Fibroblast of mammary gland (primary cell): ENCODE data around the gene SLC25A21.

Experiments used
- DNase-seq: peaks from one replicate; pipeline ENCODE4 v3.0.0-alpha.2; 2010; ENCODE audit warnings: low read depth
- H3K4me3 ChIP-seq: 2 replicates; pipeline ENCODE4 v1.5.1; 2011; ENCODE audit warnings: low read depth, mild to moderate bottlenecking, low read length, moderate library complexity; ENCODE audit not compliant: control insufficient read depth
- CTCF ChIP-seq: conservative IDR thresholded peaks from 2 replicates; pipeline ENCODE4 v1.5.1; 2011; ENCODE audit warnings: low read depth, low read length, inconsistent platforms; ENCODE audit not compliant: control insufficient read depth, insufficient read depth

Gene SLC25A21

GRCh38 chr14:36998686-36999085 lies 173.7 kb downstream of the SLC25A21 start:
- peak; percentile 41 for DNase-seq
- H3K4me3 ChIP-seq: no peak overlapping the region
- TF ChIP-seq CTCF: no peak

GRCh38 chr14:36997843-36998242 lies 174.6 kb downstream of the SLC25A21 start:
- no peak for TF ChIP-seq CTCF
- peak; percentile 60 for DNase-seq
- no peak overlapping the region for H3K4me3 ChIP-seq

DNA sequence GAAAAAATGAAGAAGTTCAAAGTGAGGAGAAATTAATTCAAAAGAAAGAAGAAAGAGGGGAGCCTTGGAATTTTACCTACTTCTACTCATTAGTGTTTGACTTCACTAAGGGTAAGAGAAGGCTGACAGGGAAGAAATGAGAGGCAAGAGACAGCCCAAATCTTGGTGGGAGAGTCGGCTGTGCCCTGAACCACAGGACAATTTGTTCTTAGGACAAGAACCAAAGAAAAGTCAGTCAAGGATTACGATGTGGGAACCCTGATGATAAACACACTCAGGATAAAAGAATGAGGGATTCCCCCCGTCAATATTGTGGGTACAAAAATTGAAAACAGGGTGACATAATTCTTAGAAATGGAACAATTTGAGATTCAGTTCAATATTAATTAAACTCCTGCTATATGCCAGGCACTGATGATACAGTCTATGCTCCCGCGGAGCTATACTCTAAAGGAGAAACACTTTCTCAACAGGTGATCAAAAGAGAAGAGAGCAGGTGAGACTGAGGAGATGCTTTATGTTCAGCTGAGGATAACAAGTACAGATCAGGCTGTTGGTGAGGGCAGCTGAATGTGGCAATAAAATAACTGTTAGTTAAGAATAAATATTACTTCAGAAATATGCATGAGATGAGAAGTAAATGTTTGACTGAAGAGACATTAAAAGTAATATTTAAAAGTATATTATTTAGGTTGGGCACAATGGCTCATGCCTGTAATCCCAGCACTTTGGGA lies 175.4 kb downstream of the SLC25A21 start:
- TF ChIP-seq CTCF: no peak
- H3K4me3 ChIP-seq: no peak overlapping the region
- peak; percentile 28 for DNase-seq

- TF ChIP-seq CTCF: no peak
- DNase-seq: peak; percentile 76
- H3K4me3 ChIP-seq: no peak overlapping the region
Observed at GRCh38 chr14:36996133-36996856, 176.1 kb downstream of the SLC25A21 start.

GRCh38 chr14:36989806-36990205 lies 182.6 kb downstream of the SLC25A21 start:
- TF ChIP-seq CTCF: no peak
- no peak for DNase-seq

DNA sequence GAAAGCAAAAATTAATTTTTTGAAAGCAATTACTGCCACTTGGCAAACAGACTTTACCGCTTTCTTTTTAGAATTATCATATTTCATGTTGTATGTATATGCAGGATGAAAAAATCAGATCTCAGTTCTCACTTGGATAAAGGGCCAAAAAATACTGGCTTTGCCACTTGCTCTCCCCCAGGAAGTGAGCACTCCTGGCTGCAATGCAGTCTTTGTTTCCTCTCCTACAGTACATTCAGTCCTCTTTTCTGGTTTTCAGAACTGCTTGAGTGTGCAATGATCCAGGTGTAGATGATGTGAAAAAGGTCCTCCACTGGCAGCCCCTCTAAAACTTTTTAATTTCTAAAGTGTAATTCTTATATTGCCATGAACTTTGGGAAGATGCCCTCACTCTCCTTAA lies 183.4 kb downstream of the SLC25A21 start:
- peak; percentile 9 for DNase-seq
- no peak for TF ChIP-seq CTCF
- no peak overlapping the region for H3K4me3 ChIP-seq

More at GRCh38 chr14:36989806-36990205, 182.6 kb downstream of the SLC25A21 start:
- H3K4me3 ChIP-seq: no peak overlapping the region
